Measurements from ENCODE around the gene PPARA. TPM values are rescaled to one million over a fixed set of nuclear protein-coding genes. Genes with fewer than 3 reads are reported as not detected.
A peak's percentile ranks its signal among the peaks of the same experiment; 100 is the strongest.

The PPARA gene
- total RNA-seq, 8 experiments from 2014 or later = 0.38 to 15.1 (median 4.5) TPM

DNA sequence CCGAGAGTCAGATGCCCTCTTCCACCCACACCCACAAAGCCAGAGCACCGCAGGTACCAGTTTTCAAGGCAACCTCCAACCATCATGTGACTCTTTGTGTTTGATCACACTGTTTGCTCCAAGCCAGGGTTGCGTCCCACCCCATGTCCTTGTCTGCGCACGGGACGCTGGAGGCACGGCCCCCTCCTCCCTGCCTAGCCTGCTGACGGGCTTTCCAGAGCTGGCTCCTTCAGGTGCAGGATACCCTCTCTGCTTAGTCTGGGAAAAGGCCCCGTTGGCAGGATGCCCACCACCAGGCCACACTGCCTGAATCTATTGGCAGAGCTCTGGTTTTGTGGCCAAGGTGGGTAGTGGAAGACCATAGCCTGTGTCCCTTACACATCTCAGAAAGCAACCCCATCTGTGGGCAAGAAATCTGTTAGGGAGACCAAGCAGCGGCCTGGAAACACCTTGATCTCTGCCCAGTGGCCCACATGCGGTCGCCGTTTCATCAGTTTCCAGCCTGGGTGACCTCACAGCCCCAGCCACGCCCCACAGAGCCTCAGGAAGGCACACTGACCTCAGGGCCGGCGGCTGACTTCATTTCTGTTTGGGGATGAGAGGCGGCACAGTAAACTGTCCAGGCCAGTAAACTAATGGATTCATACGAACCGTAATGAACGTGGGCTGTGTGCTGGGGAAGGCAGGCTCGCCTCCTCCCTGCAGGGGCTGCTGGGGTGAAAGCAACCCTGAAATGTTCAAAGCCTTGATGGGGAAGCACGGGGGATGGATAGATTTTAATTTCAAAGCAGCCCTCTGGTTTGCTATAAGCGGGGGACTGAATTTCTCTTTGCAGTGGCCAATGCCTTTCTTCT, 73.9 kb downstream of the PPARA start:
- WGBS, 10 experiments = 75 to 100% (median 90%) methylated on average over 1 to 11 of the region's 23 CpGs; no CpG with 5 or more reads in 2 of the 10 experiments
- peaks cover 9% of the 10 kb centered on the region in 2 donors for H3K4me1 ChIP-seq (replicated peaks in 1 of 2)
- in situ Hi-C loops (cut with MboI; ENCODE audit: low pct_unique_long_range_greater_than_20kb in 2 of 9, low sequenced_read_pairs in 9 of 9, unreplicated experiment in 9 of 9) = no loop called here
- no peak overlapping the region for H3K4me3 ChIP-seq
- peak in 5 of 8 experiments; percentile 77 to 88 (median 82) for ATAC-seq (replicated peaks in 6 of 8)
- peak overlapping the region in 1 of 2 donors; percentile 76 for H3K27ac ChIP-seq

DNA sequence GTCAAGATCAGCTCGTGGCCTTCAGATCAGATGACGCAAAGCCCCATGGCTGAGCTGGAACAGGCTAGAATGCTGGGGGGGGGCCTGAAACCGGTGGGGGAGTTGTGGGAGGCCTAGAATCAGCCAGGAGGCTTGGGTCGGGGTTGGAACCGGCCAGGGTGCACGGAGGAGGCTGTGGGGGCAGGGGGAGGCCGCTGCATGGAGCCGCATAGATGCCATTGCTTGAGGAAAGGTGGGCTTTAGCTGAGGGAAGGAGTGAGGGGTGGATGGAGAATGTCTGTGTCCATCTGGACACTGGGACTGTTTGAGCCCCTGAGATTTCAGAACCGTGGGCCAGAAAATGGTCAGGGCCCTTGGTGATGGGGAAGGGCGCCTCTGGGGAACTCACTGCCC, 74.6 kb downstream of the PPARA start:
- peaks cover 9% of the 10 kb centered on the region in 2 donors for H3K4me1 ChIP-seq (replicated peaks in 1 of 2)

DNA sequence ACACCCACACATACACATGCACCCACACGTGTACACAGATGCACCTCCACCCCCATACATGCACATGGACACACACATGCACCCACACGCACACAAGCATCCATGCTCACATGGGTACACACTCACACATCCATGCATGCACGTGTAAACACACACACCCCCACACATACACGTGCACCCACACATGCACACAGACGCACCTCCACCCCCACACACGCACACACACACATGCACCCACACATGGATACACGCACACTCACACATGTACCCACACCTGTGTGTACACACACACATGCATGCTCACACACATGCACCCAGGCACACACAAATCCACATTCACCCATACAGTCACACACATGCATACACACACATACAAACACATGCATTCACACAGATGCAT, 75.3 kb downstream of the PPARA start:
- in situ Hi-C loops (cut with MboI; ENCODE audit: low pct_unique_long_range_greater_than_20kb in 2 of 9, low sequenced_read_pairs in 9 of 9, unreplicated experiment in 9 of 9) = no loop called here
- ATAC-seq (replicated peaks in 6 of 8) = no peak
- 80 to 100% (median 94%) methylated on average over 2 to 5 of the region's 7 CpGs; no CpG with 5 or more reads in 3 of the 10 experiments for WGBS, 10 experiments
- Histone ChIP-seq H3K4me3 (no peak overlapping the region), H3K4me1 (replicated peaks in 1 of 2) (peaks cover 9% of the 10 kb centered on the region in 2 donors), H3K27ac (no peak overlapping the region)

More for the DNA sequence above, 74.6 kb downstream of the PPARA start:
- in situ Hi-C loops (cut with MboI; ENCODE audit: low pct_unique_long_range_greater_than_20kb in 2 of 9, low sequenced_read_pairs in 9 of 9, unreplicated experiment in 9 of 9) = no loop called here
- WGBS, 10 experiments = 20 to 100% (median 92%) methylated on average over 1 to 4 of the region's 10 CpGs; no CpG with 5 or more reads in 5 of the 10 experiments
- no peak overlapping the region for H3K4me3 ChIP-seq
- peak in 5 of 8 experiments; percentile 57 to 90 (median 76) for ATAC-seq (replicated peaks in 6 of 8)
- peak overlapping the region in 1 of 2 donors; percentile 76 for H3K27ac ChIP-seq

DNA sequence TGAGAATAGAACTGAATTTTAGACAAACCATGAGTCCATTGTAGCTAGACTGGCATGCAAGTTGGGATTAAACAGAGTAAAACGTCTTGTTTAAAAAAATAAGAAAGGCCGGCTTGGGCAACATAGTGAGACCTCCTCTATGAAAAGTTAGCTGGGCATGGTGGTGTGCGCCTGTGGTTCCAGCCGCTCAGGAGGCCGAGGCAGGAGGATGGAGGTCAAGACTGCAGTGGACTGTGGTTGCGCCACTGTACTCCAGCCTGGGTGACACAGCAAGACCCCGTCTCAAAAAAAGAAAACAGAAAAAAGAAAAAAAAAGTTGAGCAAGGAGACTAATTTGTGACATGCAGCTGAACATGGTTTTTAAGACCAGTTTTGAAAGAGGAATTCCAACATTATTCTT, 76.3 kb downstream of the PPARA start:
- 71 to 100% (median 93%) methylated on average over 2 to 7 of the region's 7 CpGs; no CpG with 5 or more reads in 2 of the 10 experiments for WGBS, 10 experiments

DNA sequence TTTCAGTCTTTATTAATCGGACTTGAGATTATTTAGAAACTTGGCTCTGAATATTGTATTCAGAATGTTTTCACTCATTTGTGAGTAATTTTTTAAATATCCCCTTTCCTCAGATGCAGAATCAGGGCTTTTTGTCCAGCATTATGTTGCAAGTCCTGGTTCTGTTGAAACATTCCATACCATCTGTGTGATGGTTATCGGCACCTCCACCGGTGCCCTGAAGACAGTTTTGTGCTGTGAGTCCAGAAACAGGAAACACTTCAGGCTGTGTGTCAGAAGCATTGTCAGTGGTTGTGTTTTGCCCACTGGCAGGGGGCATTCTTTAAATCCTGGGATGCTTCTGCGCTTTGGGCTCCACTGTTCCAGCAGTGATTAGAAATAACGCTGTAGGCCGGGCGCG, 79.4 kb downstream of the PPARA start:
- in situ Hi-C loops (cut with MboI; ENCODE audit: low pct_unique_long_range_greater_than_20kb in 2 of 9, low sequenced_read_pairs in 9 of 9, unreplicated experiment in 9 of 9) = no loop called here
- ATAC-seq (replicated peaks in 6 of 8) = no peak
- 60 to 100% (median 98%) methylated on average over 1 to 8 of the region's 8 CpGs for WGBS, 10 experiments

More for the DNA sequence above, 76.3 kb downstream of the PPARA start:
- H3K27ac ChIP-seq = no peak overlapping the region
- peaks cover 9% of the 10 kb centered on the region in 2 donors for H3K4me1 ChIP-seq (replicated peaks in 1 of 2)
- in situ Hi-C loops (cut with MboI; ENCODE audit: low pct_unique_long_range_greater_than_20kb in 2 of 9, low sequenced_read_pairs in 9 of 9, unreplicated experiment in 9 of 9) = no loop called here
- ATAC-seq (replicated peaks in 6 of 8) = no peak
- no peak overlapping the region for H3K4me3 ChIP-seq

GRCh38 chr22:46230262-46230901, 80.1 kb downstream of the PPARA start:
- Histone ChIP-seq H3K4me1 (replicated peaks in 1 of 2) (no peaks in the 10 kb centered on the region), H3K27ac (no peak overlapping the region), H3K4me3 (no peak overlapping the region)
- in situ Hi-C loops (cut with MboI; ENCODE audit: low pct_unique_long_range_greater_than_20kb in 2 of 9, low sequenced_read_pairs in 9 of 9, unreplicated experiment in 9 of 9) = no loop called here
- 78 to 100% (median 92%) methylated on average over 1 to 11 of the region's 13 CpGs for WGBS, 10 experiments
- ATAC-seq (replicated peaks in 6 of 8) = no peak

More for the DNA sequence above, 79.4 kb downstream of the PPARA start:
- Histone ChIP-seq H3K4me1 (replicated peaks in 1 of 2) (peaks cover 5% of the 10 kb centered on the region in 2 donors), H3K27ac (no peak overlapping the region), H3K4me3 (no peak overlapping the region)

- WGBS, 10 experiments = 50 to 100% (median 82%) methylated on average over 1 to 8 of the region's 9 CpGs
- peak in 5 of 8 experiments; percentile 31 to 60 (median 44) for ATAC-seq (replicated peaks in 6 of 8)
- H3K27ac ChIP-seq = no peak overlapping the region
- in situ Hi-C loops (cut with MboI; ENCODE audit: low pct_unique_long_range_greater_than_20kb in 2 of 9, low sequenced_read_pairs in 9 of 9, unreplicated experiment in 9 of 9) = no loop called here
- no peak overlapping the region for H3K4me3 ChIP-seq
- no peaks in the 10 kb centered on the region for H3K4me1 ChIP-seq (replicated peaks in 1 of 2)
Measured at GRCh38 chr22:46233231-46233630, 82.9 kb downstream of the PPARA start.

GRCh38 chr22:46234969-46235368, 84.6 kb downstream of the PPARA start:
- WGBS, 10 experiments = 60 to 100% (median 96%) methylated on average over 1 to 5 of the region's 12 CpGs; no CpG with 5 or more reads in 4 of the 10 experiments
- no peak for ATAC-seq (replicated peaks in 6 of 8)

GRCh38 chr22:46237453-46238124, 87.3 kb downstream of the PPARA start:
- no peak overlapping the region for H3K27ac ChIP-seq
- in situ Hi-C loops (cut with MboI; ENCODE audit: low pct_unique_long_range_greater_than_20kb in 2 of 9, low sequenced_read_pairs in 9 of 9, unreplicated experiment in 9 of 9) = no loop called here
- peaks cover 12 to 17% of the 10 kb centered on the region in 2 donors for H3K4me1 ChIP-seq (replicated peaks in 1 of 2)
- no peak overlapping the region for H3K4me3 ChIP-seq
- ATAC-seq (replicated peaks in 6 of 8) = peak in 1 of 8 experiments; percentile 56
- WGBS, 10 experiments = 40 to 100% (median 70%) methylated on average over 1 to 8 of the region's 12 CpGs; no CpG with 5 or more reads in 5 of the 10 experiments

More at GRCh38 chr22:46234969-46235368, 84.6 kb downstream of the PPARA start:
- H3K27ac ChIP-seq = no peak overlapping the region
- H3K4me3 ChIP-seq = no peak overlapping the region
- H3K4me1 ChIP-seq (replicated peaks in 1 of 2) = no peaks in the 10 kb centered on the region
- in situ Hi-C loops (cut with MboI; ENCODE audit: low pct_unique_long_range_greater_than_20kb in 2 of 9, low sequenced_read_pairs in 9 of 9, unreplicated experiment in 9 of 9) = no loop called here

- Histone ChIP-seq H3K4me3 (no peak overlapping the region), H3K4me1 (replicated peaks in 1 of 2) (peaks cover 12 to 17% of the 10 kb centered on the region in 2 donors), H3K27ac (no peak overlapping the region)
- no peak for ATAC-seq (replicated peaks in 6 of 8)
- in situ Hi-C loops (cut with MboI; ENCODE audit: low pct_unique_long_range_greater_than_20kb in 2 of 9, low sequenced_read_pairs in 9 of 9, unreplicated experiment in 9 of 9) = no loop called here
- 86 to 93% (median 88%) methylated on average over 1 to 8 of the region's 16 CpGs; no CpG with 5 or more reads in 5 of the 10 experiments for WGBS, 10 experiments
Measured at GRCh38 chr22:46238541-46238940, 88.2 kb downstream of the PPARA start.

- in situ Hi-C loops (cut with MboI; ENCODE audit: low pct_unique_long_range_greater_than_20kb in 2 of 9, low sequenced_read_pairs in 9 of 9, unreplicated experiment in 9 of 9) = no loop called here
- 80 to 100% (median 97%) methylated on average over 1 to 10 of the region's 20 CpGs; no CpG with 5 or more reads in 2 of the 10 experiments for WGBS, 10 experiments
- Histone ChIP-seq H3K4me1 (replicated peaks in 1 of 2) (peaks cover 12 to 17% of the 10 kb centered on the region in 2 donors), H3K4me3 (no peak overlapping the region), H3K27ac (no peak overlapping the region)
- ATAC-seq (replicated peaks in 6 of 8) = no peak
Measured at GRCh38 chr22:46239261-46240048, 89.1 kb downstream of the PPARA start.

DNA sequence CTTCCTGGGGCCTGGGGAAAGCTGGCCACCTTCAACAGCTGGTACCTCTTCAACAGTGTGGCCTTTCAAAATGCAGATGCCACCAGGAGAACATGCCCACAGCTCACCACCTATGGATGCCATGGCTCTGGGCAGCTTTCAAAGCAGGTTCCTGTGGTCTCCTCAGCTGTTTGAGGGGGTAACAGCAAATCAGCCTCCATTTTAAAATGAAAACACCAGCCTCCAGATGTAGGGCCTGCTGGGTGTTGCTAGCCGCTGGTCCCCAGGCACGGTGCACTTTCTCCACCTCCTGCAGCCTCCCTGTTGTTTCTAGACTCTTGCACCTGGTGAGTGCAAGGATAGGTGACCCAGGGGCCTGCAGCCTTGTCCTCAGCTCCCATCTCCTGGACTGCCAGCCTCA, 89.7 kb downstream of the PPARA start:
- H3K27ac ChIP-seq = no peak overlapping the region
- peaks cover 12 to 17% of the 10 kb centered on the region in 2 donors for H3K4me1 ChIP-seq (replicated peaks in 1 of 2)
- WGBS, 10 experiments = no CpG with 5 or more reads among the region's 2 CpGs
- ATAC-seq (replicated peaks in 6 of 8) = no peak
- in situ Hi-C loops (cut with MboI; ENCODE audit: low pct_unique_long_range_greater_than_20kb in 2 of 9, low sequenced_read_pairs in 9 of 9, unreplicated experiment in 9 of 9) = no loop called here
- H3K4me3 ChIP-seq = no peak overlapping the region
